Ishikawa (cell line): Measurements from ENCODE around the gene SEMG1.

ENCODE experiments used
- CEBPB ChIP-seq: IDR thresholded peaks from 2 replicates; pipeline ENCODE4 v1.6.1; 2012
- CREB1 ChIP-seq: IDR thresholded peaks from 2 replicates; pipeline ENCODE4 v1.6.1; 2012; ENCODE audit warnings: low read depth
- EGR1 ChIP-seq: IDR thresholded peaks from 2 replicates; pipeline ENCODE4 v1.6.1; 2012
- EP300 ChIP-seq: IDR thresholded peaks from 2 replicates; pipeline ENCODE4 v1.6.1; 2012; ENCODE audit warnings: borderline replicate concordance
- FOXM1 ChIP-seq: IDR thresholded peaks from 2 replicates; pipeline ENCODE4 v1.6.1; 2012; ENCODE audit warnings: low read depth, borderline replicate concordance
- MAX ChIP-seq: IDR thresholded peaks from 2 replicates; pipeline ENCODE4 v1.6.1; 2012
- NFIC ChIP-seq: IDR thresholded peaks from 2 replicates; pipeline ENCODE4 v1.6.1; 2012
- RAD21 ChIP-seq: IDR thresholded peaks from 2 replicates; pipeline ENCODE4 v1.6.1; 2012; ENCODE audit warnings: low read depth
- REST ChIP-seq: IDR thresholded peaks from 2 replicates; pipeline ENCODE4 v1.6.1; 2012; ENCODE audit warnings: low read depth, mild to moderate bottlenecking
- TAF1 ChIP-seq: IDR thresholded peaks from 2 replicates; pipeline ENCODE4 v1.6.1; 2012; ENCODE audit warnings: low read depth, mild to moderate bottlenecking
- TCF12 ChIP-seq: IDR thresholded peaks from 2 replicates; pipeline ENCODE4 v1.6.1; 2012; ENCODE audit warnings: low read depth
- TEAD4 ChIP-seq: IDR thresholded peaks from 2 replicates; pipeline ENCODE4 v1.6.1; 2012
- USF1 ChIP-seq: IDR thresholded peaks from 2 replicates; pipeline ENCODE4 v1.6.1; 2012
- YY1 ChIP-seq: IDR thresholded peaks from 2 replicates; pipeline ENCODE4 v1.6.1; 2012; ENCODE audit warnings: low read depth
- ZBTB7A ChIP-seq: IDR thresholded peaks from 2 replicates; pipeline ENCODE4 v1.6.1; 2012; ENCODE audit warnings: low read depth

SEMG1 gene

GRCh38 chr20:45211569-45212474, 5.0 kb downstream of the SEMG1 start:
- TF ChIP-seq RAD21 (no peak), EGR1 (no peak), NFIC (no peak), ZBTB7A (no peak)

GRCh38 chr20:45212836-45213235, 6.0 kb downstream of the SEMG1 start:
- TF ChIP-seq FOXM1 (no peak), CREB1 (no peak), ZBTB7A (no peak), MAX (no peak), NFIC (no peak), RAD21 (no peak), USF1 (no peak), EGR1 (no peak), REST (no peak), TEAD4 (no peak), CEBPB (no peak)

- TF ChIP-seq RAD21 (no peak), NFIC (no peak), TEAD4 (no peak), USF1 (no peak), CREB1 (no peak), TCF12 (no peak), EGR1 (no peak), YY1 (no peak), EP300 (no peak), FOXM1 (no peak), TAF1 (no peak), CEBPB (no peak), MAX (no peak), ZBTB7A (no peak)
These were observed 11.3 kb downstream of the SEMG1 start for GRCh38 chr20:45218124-45218523.

- no peak for TF ChIP-seq NFIC
- TF ChIP-seq CREB1: no peak
- no peak for TF ChIP-seq FOXM1
- no peak for TF ChIP-seq EGR1
- no peak for TF ChIP-seq TAF1
- TF ChIP-seq RAD21: no peak
- TF ChIP-seq EP300: no peak
- TF ChIP-seq REST: no peak
- no peak for TF ChIP-seq TCF12
- no peak for TF ChIP-seq TEAD4
- no peak for TF ChIP-seq MAX
- no peak for TF ChIP-seq YY1
- no peak for TF ChIP-seq USF1
- TF ChIP-seq ZBTB7A: no peak
- no peak for TF ChIP-seq CEBPB
These were observed 11.8 kb downstream of the SEMG1 start for GRCh38 chr20:45218636-45219035.

GRCh38 chr20:45221076-45221475, 14.2 kb downstream of the SEMG1 start, which contains the start of gene SEMG2:
SEMG2 (plus strand) TSS chr20:45221373; CDS start chr20:45221390, 17 bp downstream.
- no peak for TF ChIP-seq ZBTB7A
- TF ChIP-seq YY1: no peak
- TF ChIP-seq TCF12: no peak
- TF ChIP-seq TEAD4: no peak
- TF ChIP-seq RAD21: no peak
